GM18505 (cell line): ENCODE measurements around the gene EVX2.

ENCODE experiments used
- ATAC-seq: cut with Tn5 transposase; IDR thresholded peaks from one replicate; pipeline ENCODE4 v1.9.1; 2021; ENCODE audit not compliant: unreplicated experiment
- POLR2A ChIP-seq: IDR thresholded peaks from 4 replicates; pipeline ENCODE4 v1.6.1; 2011; ENCODE audit warnings: borderline replicate concordance; ENCODE audit not compliant: insufficient read depth, insufficient read length; ENCODE audit errors: extremely low read depth

Gene EVX2

DNA sequence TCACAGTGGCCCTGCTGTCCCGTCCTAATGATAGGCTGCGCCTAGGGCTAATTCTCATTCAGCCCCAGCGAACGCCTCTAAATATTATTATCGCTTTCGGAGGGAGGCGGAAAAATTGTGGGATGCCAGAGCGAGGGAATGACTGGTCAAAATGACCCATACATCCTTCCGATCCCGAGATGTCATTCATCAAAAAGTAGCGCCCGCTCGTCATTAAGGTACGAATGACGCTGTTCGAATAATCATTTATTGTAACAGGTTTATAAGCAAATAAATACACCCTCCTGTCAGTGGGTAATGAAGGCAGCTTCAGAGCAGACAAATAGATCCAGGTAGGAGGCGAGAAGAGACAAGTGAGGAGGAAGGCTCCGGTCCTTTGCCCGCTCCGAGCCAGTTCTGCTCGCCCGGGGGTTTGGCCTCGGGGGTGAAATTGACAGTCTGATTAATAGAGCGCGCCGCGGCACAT, at the start of gene EVX2:
TSS of gene EVX2 (minus strand) at position 167 of the 466 bp plus-strand sequence. CDS start 186 bp downstream, outside the sequence.
- no peak for TF ChIP-seq POLR2A
- ATAC-seq: no peak

DNA sequence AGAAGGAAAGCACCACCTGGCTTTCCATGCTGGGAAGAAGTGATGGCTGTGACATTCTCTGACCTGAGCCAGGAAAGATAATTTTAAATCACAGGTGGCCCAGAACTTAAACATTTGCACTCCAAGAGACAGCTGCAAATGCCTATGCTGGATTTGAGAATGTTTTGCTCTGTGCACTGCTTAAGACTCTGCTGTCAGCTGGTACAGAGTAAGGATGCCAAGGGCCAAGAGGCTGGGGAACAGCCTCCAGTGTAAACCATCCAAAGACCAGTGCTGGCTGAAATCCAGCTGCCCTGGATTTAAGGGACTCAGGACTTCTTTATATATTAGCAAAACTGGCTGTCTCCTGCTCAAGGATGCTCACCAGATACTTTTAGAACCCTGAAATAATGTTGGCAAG, 49.6 kb upstream of the EVX2 start:
- TF ChIP-seq POLR2A: no peak
- ATAC-seq: no peak

DNA sequence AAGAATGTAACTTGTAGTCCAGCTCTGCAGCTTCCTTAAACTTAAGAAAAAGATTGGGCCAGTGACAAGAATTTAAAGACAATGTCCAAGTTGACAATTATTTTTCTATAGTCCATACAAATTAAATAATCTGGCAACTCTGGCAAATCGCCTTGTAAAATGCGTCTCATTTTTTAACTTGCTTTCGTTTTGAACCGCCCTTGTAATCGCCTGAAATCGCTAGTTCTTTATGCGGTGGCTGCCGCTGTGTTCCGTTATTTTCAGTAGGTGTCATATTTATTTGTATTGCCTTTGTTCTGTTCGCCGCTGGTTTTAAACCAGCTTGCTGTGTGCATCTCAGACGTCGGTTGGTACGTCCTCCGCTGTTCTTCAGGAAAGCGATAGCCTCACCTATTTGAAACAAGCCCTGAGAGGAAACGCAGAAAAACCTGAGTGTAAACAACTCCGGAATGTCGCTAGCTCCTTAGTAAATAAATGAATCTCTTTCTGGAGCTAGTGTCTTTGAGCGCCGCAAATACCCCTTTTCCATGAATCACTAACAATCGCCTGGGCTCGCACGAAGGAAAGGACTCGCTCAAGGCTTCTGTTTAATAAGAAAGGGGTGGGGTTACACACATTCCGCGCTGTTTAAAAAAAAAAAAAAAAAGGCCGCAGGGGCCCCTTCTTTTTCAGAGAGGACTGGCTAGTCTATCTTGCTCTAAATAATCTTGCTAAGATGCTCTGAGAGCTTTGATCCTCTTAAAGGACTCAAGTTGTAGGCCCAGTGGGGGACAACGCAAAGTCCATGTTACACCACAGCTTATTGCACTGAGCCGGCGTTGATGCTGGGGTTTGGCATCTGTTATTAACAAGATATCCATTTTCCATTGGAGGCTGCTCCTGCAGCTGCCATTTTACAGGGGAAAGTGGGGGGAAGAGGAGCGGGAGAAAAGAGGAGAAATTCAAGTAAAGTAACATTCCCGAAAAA, 48.7 kb upstream of the EVX2 start:
- TF ChIP-seq POLR2A: no peak
- no peak for ATAC-seq

DNA sequence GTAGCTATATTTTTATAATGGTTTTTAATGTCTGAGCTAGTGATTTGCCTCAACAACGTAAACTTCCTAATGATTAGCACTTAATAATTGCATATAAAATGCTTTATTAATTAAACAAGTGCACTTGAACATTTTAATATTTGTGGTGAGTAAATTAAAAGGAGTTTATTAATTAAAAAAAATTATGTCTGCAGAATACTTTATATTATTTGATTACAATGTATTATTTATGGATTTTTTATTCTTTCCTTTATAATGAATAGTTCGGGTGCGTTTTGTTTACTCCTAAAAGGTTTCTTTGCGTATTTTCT, 48.0 kb upstream of the EVX2 start:
- no peak for TF ChIP-seq POLR2A
- ATAC-seq: no peak

DNA sequence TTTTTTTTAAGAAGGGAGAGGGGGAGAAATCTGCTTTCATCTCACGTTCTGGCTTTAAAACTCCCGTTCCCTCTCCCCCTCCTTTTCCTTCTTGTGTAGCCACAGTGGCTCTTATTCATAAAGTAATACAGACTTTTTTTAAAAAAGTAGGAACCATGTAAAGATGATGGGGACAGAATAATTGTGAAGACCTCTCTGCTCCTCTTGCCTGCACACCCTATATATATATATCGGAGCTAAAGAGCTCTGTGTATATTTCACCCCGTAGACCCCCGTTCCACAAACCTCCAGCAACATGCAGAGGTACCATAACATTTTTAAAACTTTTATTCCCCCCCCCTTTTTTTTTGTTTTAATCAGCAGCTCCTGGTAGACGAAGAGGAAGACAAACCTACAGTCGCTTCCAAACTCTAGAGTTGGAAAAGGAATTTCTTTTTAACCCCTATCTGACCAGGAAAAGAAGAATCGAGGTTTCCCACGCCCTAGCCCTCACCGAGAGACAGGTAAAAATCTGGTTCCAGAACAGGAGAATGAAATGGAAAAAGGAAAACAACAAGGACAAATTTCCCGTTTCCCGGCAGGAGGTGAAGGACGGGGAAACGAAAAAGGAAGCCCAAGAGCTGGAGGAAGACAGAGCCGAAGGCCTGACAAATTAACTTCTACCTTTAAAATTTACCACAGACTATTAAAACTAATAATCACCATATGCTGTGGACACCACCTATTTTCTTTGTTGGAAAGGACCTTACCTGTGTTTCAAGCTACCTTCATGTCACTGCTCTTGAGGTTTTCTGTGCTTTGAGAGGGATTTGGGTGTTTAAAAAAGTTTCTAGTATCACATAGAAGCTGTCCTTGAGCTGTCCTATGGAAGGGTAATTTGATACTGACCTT, 47.4 kb upstream of the EVX2 start:
- ATAC-seq: no peak

DNA sequence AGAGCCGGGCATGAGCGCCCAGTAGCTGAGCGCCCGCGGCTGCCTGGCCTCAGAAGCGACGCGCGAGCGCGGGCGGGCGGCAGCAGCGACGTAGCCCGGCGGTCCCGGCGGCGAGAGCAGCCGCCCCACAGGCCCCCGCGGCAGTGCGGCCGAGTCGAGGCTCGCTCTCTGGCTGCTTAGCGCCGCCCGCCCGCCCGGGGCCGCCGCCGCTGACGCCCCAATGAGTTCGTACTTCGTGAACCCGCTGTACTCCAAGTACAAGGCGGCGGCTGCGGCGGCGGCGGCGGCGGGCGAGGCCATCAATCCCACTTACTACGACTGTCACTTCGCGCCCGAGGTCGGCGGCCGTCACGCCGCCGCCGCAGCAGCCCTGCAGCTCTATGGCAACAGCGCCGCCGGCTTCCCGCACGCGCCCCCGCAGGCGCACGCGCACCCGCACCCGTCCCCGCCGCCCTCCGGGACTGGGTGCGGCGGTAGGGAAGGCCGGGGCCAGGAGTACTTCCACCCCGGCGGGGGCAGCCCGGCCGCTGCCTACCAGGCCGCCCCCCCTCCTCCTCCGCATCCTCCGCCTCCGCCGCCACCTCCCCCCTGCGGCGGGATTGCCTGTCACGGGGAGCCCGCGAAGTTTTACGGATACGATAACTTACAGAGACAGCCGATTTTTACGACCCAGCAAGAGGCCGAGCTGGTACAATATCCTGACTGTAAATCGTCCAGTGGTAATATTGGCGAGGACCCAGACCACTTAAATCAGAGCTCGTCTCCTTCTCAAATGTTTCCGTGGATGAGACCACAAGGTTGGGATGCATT, 46.6 kb upstream of the EVX2 start:
- ATAC-seq: no peak

More for the DNA sequence above, 47.4 kb upstream of the EVX2 start:
- TF ChIP-seq POLR2A: no peak

DNA sequence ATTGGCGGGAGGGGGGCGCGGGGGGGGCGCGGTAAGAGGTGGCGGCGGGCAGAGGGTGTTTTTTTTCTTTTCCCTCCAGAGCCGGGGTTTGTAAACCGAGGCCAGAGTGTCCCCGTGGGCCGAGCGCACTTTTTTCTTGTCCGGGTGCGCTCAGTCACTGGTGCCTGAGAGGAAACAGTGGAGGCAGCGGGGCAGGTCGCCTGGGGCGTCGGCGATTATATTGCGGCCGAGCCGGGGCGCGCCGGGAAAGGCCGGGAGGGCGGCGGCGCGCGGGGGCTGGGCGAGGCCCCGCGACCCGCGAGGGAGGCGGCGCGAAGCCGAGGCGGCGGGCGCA, 46.0 kb upstream of the EVX2 start:
- no peak for TF ChIP-seq POLR2A
- ATAC-seq: no peak

More for the DNA sequence above, 46.6 kb upstream of the EVX2 start:
- no peak for TF ChIP-seq POLR2A

DNA sequence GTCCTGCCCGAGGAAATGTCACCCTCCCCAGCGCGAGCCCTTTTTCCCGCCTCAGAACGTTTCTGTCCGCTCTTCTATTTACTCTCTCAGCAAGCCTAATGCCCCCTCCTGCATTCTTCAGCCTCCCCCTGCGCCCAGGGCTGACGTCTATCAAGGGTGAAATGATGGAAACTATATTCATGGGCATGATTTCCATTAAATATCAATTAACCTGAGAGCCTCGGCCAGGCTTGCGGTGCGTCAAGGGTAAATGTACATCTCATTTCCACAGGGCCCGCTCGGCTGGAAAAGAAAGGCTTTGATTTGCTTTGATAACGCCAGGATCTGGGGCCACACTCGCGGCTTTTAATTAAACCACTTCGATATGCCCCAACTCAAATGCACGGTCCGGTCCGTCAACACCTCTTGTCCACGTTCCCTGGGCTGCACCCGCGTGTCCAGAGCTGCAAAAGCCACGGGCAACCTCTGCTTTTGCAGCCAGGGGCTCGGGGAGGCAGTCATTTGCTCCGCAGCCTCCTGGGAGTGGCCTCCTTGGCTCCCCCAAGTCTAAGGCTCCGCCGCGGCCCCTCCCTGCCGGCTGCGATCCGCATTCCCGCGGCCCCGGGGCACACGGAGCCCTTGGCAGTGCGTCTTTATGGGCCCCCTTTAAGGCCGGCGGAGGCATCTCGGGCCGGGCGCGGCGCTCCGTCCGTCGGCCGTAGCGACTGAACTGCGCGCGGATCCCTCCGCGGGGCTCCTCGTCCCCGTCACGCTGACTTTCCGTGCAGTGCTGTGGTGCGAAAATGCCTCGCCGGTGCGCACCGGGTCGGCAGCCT, 45.4 kb upstream of the EVX2 start, which contains the start of gene HOXD8:
TSS of gene HOXD8 (plus strand) at position 724 of the 815 bp plus-strand sequence. CDS start 662 bp downstream, outside the sequence.
- TF ChIP-seq POLR2A: no peak
- no peak for ATAC-seq

DNA sequence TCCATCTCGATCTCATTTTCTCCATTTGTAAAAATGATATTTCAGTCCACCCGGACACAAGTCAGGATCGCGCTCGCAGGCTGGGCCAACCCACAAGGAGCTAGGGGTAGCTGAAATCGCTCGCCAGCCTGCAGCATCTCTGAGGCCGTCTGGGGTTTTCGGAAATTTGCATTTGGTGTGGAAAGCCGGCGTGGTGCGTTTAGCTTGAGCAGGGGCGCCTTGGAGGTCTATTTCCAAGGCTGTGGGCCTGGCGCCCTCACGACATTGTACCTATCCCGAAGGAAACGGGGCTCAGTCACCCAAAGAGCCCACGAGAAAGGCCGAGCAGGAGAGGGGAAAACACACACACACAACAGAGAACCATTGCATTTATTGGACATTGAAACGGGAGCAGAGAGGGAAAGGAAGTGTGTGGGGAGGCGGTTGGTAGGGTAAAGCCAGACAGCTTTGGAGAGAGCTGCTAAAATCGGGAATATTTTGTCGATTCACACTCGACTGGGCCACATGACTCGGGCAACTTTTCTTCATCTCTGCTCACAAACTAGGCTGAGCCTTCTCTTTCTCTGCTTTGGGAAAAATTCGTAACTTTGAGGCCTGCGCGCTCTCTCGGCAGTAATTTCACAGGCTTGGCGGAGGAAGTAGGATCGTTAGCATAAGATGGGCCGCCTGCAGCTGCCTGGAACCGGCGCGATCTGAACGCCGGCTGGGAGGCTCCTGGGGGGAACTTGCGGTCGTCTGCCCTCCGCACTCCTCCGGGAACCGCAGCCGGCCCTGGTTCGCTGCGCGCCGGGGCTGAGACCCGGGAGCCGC, 44.6 kb upstream of the EVX2 start:
- TF ChIP-seq POLR2A: no peak
- no peak for ATAC-seq

DNA sequence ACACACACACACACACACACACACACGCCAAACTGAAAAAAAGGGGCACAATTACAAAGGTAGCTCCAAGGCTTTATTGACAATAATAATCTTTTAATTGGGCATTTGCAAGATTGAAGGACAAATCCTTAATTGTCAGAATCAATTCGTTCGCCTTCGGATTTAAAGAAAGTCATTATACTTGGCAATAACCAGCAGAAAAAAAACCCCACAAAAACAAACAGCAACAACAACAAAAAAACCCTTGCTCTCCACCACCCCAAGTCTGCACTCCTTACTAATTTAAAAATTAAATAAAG, 44.0 kb upstream of the EVX2 start:
- TF ChIP-seq POLR2A: no peak
- ATAC-seq: no peak

DNA sequence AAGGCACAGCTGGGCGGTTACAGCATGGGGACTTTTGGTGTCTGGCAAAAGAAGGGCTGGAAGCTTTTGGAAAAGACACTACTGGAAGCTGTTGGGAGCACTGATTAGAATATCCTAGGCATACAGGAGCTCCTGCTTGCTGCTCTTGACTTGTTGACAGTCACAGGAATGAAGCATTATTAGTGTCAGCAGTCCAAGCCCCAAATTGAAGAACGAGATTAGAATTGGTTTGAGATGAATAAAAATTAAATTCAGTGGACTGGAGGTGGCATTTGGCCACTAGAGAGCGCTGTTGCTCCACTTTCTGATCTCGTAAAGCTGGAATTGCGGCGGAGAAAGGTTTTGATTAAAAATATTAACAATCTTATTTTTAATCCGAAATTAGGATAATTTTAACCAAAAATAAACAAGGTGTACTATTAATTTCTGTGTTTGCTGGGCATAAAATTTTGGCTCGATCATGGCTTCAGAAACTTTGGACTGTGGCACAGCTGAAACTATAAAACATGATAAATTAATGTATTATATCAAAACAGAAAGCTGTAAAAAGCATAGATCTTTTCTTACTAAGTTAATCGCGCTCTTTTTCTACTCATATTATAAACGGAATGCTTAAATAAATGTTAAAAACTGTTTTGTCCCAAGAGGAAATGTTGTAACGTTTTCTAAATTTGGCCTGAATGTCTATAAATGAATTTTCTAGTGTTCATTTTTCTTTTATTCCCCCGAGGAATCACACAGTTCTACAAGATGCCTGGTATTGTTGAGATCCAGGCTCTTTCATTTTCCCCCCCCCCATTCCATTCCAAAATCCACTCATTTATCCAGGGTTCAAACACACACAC, 43.4 kb upstream of the EVX2 start:
- TF ChIP-seq POLR2A: no peak
- no peak for ATAC-seq

DNA sequence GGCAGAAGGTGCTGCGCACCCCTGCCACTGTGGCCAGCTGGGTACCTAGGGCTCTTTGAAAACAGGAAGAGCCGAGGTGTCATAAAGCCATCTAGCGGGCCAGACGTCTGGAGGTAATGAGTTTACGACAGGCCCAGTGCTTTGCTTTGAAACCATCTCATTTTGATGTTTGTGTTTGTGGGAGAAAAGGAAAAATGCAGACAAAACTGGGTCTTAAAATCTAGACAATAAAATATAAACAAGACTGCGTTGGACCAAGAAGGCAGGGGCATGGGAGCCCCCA, 42.0 kb upstream of the EVX2 start:
- no peak for TF ChIP-seq POLR2A
- no peak for ATAC-seq
